ENCODE data around the gene STOML1.

STOML1 gene

DNA sequence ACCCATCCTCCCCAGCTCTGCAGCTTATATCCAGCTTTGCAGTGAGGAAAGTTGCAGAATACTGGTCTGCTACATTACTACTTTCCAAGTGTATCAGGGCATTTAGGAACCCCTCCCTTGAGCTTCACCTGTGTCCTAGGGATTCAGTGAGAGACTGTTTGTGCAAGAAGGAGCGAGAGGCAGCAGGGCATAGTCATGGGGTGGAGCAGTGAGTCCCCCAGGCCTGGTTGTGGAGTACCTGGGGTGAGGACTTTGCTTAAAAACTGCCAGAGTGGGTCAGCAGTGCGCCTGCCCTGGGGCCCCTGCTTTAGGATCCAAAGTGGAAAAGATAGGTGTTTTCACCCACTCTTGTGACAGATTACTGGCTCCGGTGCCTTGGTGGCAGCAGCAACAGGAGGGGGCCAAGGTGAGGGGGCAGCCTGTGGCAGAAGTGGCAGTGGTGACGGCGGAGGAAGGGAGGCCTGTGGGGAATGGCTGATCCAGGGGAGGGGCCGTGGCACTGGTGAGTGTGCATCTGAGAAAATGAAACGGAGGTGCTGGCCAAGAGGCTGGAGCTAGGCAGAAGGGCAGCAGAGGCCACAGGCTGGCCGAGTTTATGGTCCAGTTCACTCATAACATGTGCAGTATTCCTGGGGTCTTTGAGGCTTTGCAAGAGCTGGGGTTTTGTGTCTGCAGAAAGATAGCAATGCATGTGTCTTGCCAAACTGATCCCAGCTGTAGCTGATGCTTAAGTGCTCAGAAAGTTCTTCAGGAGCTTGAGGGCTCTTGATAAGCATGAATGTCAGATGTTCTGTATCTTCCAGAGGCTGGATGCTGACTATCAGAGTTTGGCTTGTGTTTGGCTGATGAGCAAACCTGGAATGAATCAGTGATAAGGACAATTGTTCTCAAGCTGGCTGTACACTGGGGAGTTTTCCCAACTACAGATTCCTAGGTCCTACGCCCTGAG lies 46.9 kb upstream of the STOML1 start:
- TF ChIP-seq, protein P1, sequence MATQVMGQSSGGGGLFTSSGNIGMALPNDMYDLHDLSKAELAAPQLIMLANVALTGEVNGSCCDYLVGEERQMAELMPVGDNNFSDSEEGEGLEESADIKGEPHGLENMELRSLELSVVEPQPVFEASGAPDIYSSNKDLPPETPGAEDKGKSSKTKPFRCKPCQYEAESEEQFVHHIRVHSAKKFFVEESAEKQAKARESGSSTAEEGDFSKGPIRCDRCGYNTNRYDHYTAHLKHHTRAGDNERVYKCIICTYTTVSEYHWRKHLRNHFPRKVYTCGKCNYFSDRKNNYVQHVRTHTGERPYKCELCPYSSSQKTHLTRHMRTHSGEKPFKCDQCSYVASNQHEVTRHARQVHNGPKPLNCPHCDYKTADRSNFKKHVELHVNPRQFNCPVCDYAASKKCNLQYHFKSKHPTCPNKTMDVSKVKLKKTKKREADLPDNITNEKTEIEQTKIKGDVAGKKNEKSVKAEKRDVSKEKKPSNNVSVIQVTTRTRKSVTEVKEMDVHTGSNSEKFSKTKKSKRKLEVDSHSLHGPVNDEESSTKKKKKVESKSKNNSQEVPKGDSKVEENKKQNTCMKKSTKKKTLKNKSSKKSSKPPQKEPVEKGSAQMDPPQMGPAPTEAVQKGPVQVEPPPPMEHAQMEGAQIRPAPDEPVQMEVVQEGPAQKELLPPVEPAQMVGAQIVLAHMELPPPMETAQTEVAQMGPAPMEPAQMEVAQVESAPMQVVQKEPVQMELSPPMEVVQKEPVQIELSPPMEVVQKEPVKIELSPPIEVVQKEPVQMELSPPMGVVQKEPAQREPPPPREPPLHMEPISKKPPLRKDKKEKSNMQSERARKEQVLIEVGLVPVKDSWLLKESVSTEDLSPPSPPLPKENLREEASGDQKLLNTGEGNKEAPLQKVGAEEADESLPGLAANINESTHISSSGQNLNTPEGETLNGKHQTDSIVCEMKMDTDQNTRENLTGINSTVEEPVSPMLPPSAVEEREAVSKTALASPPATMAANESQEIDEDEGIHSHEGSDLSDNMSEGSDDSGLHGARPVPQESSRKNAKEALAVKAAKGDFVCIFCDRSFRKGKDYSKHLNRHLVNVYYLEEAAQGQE (IDR thresholded peaks at IDR 0.05; ENCODE audit: insufficient read depth in 1 of 2, low read depth in 2 of 2, low read length in 2 of 2): no peak
- TF ChIP-seq TAF1 (IDR thresholded peaks at IDR 0.05; ENCODE audit: borderline replicate concordance, insufficient read depth, low read length) (no peak), FOXP2 (optimal IDR thresholded peaks at IDR 0.05; ENCODE audit: borderline replicate concordance, extremely low read depth, extremely low read length, insufficient read depth) (no peak), POLR2AphosphoS5 (IDR thresholded peaks at IDR 0.05; ENCODE audit: low read depth, low read length) (no peak), SIN3A (IDR thresholded peaks at IDR 0.05; ENCODE audit: borderline replicate concordance, insufficient read depth, low read length) (no peak)

- TF ChIP-seq TAF1 (IDR thresholded peaks at IDR 0.05; ENCODE audit: borderline replicate concordance, insufficient read depth, low read length): no peak
- TF ChIP-seq SIN3A (IDR thresholded peaks at IDR 0.05; ENCODE audit: borderline replicate concordance, insufficient read depth, low read length): no peak
- TF ChIP-seq FOXP2 (optimal IDR thresholded peaks at IDR 0.05; ENCODE audit: borderline replicate concordance, extremely low read depth, extremely low read length, insufficient read depth): no peak
Measured at GRCh38 chr15:74037171-74038117, 45.3 kb upstream of the STOML1 start.

GRCh38 chr15:74036271-74037170 lies 44.4 kb upstream of the STOML1 start:
- TF ChIP-seq, protein P1 (IDR thresholded peaks at IDR 0.05; ENCODE audit: insufficient read depth in 1 of 2, low read depth in 2 of 2, low read length in 2 of 2): no peak
- TF ChIP-seq TAF1 (IDR thresholded peaks at IDR 0.05; ENCODE audit: borderline replicate concordance, insufficient read depth, low read length) (no peak), POLR2AphosphoS5 (IDR thresholded peaks at IDR 0.05; ENCODE audit: low read depth, low read length) (no peak), FOXP2 (optimal IDR thresholded peaks at IDR 0.05; ENCODE audit: borderline replicate concordance, extremely low read depth, extremely low read length, insufficient read depth) (no peak), SIN3A (IDR thresholded peaks at IDR 0.05; ENCODE audit: borderline replicate concordance, insufficient read depth, low read length) (no peak)

- no peak for TF ChIP-seq TAF1 (IDR thresholded peaks at IDR 0.05; ENCODE audit: borderline replicate concordance, insufficient read depth, low read length)
- no peak for TF ChIP-seq SIN3A (IDR thresholded peaks at IDR 0.05; ENCODE audit: borderline replicate concordance, insufficient read depth, low read length)
- no peak for TF ChIP-seq POLR2AphosphoS5 (IDR thresholded peaks at IDR 0.05; ENCODE audit: low read depth, low read length)
- no peak for TF ChIP-seq FOXP2 (optimal IDR thresholded peaks at IDR 0.05; ENCODE audit: borderline replicate concordance, extremely low read depth, extremely low read length, insufficient read depth)
- TF ChIP-seq, protein P1 (IDR thresholded peaks at IDR 0.05; ENCODE audit: insufficient read depth in 1 of 2, low read depth in 2 of 2, low read length in 2 of 2): no peak
Measured at GRCh38 chr15:74035121-74036017, 43.3 kb upstream of the STOML1 start.

All from PFSK-1 (cell line).